GM13977 (cell line): ENCODE data around the gene CTNND1.

ENCODE experiments used
- DNase-seq: peaks from one replicate; pipeline ENCODE4 v3.0.0; 2012; ENCODE audit warnings: low spot score
- CTCF ChIP-seq: IDR thresholded peaks from 2 replicates; pipeline ENCODE4 v1.5.1; 2012; ENCODE audit warnings: mild to moderate bottlenecking, control low read depth; ENCODE audit not compliant: insufficient read depth; ENCODE audit errors: extremely low read depth, missing control alignments
- in situ Hi-C: fragments of 300-500 bp; cut with MboI; formaldehyde crosslinking; loops from one replicate; pipeline ENCODE4 v1.12.0; 2022; ENCODE audit warnings: low sequenced_read_pairs, low pct_unique_long_range_greater_than_20kb, mixed read lengths, inconsistent platforms; ENCODE audit not compliant: unreplicated experiment

CTNND1 gene

GRCh38 chr11:57812634-57813033 lies 51.0 kb downstream of the CTNND1 start:
- no peak for DNase-seq
- no peak for TF ChIP-seq CTCF
- in situ Hi-C loops, result loop anchor here (25.0 kb wide), 2 partner anchors 250 to 700 kb away; partner anchors contain the start of genes OR5B21 and UBE2L6

GRCh38 chr11:57815476-57815875 lies 53.9 kb downstream of the CTNND1 start:
- DNase-seq, result no peak
- in situ Hi-C loops, result loop anchor here (25.0 kb wide), 2 partner anchors 253 to 697 kb away; partner anchors contain the start of genes OR5B21 and UBE2L6
- no peak for TF ChIP-seq CTCF

- in situ Hi-C loops, result loop anchor here (25.0 kb wide), 2 partner anchors 254 to 696 kb away; partner anchors contain the start of genes OR5B21 and UBE2L6
Measured at GRCh38 chr11:57815877-57816276, 54.3 kb downstream of the CTNND1 start.

GRCh38 chr11:57818812-57819211 lies 57.2 kb downstream of the CTNND1 start:
- in situ Hi-C loops, result loop anchor here (25.0 kb wide), 2 partner anchors 257 to 693 kb away; partner anchors contain the start of genes OR5B21 and UBE2L6
- no peak for TF ChIP-seq CTCF

More at GRCh38 chr11:57815877-57816276, 54.3 kb downstream of the CTNND1 start:
- TF ChIP-seq CTCF, result no peak
- no peak for DNase-seq

GRCh38 chr11:57819252-57819979 lies 57.8 kb downstream of the CTNND1 start:
- in situ Hi-C loops, result loop anchor here (25.0 kb wide), 2 partner anchors 257 to 693 kb away; partner anchors contain the start of genes OR5B21 and UBE2L6
- no peak for TF ChIP-seq CTCF
- no peak for DNase-seq

More at GRCh38 chr11:57818812-57819211, 57.2 kb downstream of the CTNND1 start:
- DNase-seq, result no peak

- no peak for TF ChIP-seq CTCF
- in situ Hi-C loops, result loop anchor here (25.0 kb wide), 2 partner anchors 262 to 688 kb away; partner anchors contain the start of genes OR5B21 and UBE2L6
- DNase-seq, result no peak
Measured at GRCh38 chr11:57823859-57824258, 62.3 kb downstream of the CTNND1 start.
